IMR-90 (cell line): Measurements from ENCODE around the gene RPAIN.

ENCODE experiments used
- BHLHE40 ChIP-seq: fragments of 150-350 bp; IDR thresholded peaks from 2 replicates; pipeline ENCODE4 v1.6.1; 2016; ENCODE audit warnings: mild to moderate bottlenecking, low read depth, low read length
- CTCF ChIP-seq: conservative IDR thresholded peaks from 2 replicates; pipeline ENCODE4 v1.5.1; 2012; ENCODE audit warnings: mild to moderate bottlenecking, low read depth, low read length, improper control_type of control experiment
- MAFK ChIP-seq: IDR thresholded peaks from 2 replicates; pipeline ENCODE4 v1.6.1; 2012; ENCODE audit warnings: low read depth, low read length, improper control_type of control experiment
- MAZ ChIP-seq: IDR thresholded peaks from 2 replicates; pipeline ENCODE4 v1.6.1; 2012; ENCODE audit warnings: low read depth, mild to moderate bottlenecking, low read length, improper control_type of control experiment, moderate library complexity, borderline replicate concordance
- MXI1 ChIP-seq: IDR thresholded peaks from 2 replicates; pipeline ENCODE4 v1.6.1; 2012; ENCODE audit warnings: low read depth, mild to moderate bottlenecking, low read length, moderate library complexity, borderline replicate concordance
- NFE2L2 ChIP-seq: fragments of 150-350 bp; IDR thresholded peaks from 2 replicates; pipeline ENCODE4 v1.6.1; 2016; ENCODE audit warnings: low read depth, mild to moderate bottlenecking, low read length
- POLR2A ChIP-seq: IDR thresholded peaks from 2 replicates; pipeline ENCODE4 v1.6.1; 2012; ENCODE audit warnings: mild to moderate bottlenecking, low read depth, low read length
- RAD21 ChIP-seq: IDR thresholded peaks from 2 replicates; pipeline ENCODE4 v1.6.1; 2012; ENCODE audit warnings: low read length, improper control_type of control experiment
- SMC3 ChIP-seq: fragments of 150-350 bp; IDR thresholded peaks from 2 replicates; pipeline ENCODE4 v1.6.1; 2016; ENCODE audit warnings: low read depth, mild to moderate bottlenecking, antibody characterized with exemption, low read length, moderate library complexity
- TF ChIP-seq, protein P1 (sequence below): fragments of 150-350 bp; IDR thresholded peaks from 2 replicates; pipeline ENCODE4 v1.6.1; 2016; ENCODE audit warnings: low read depth, mild to moderate bottlenecking, low read length, moderate library complexity, borderline replicate concordance

- TF ChIP-seq CTCF (no peak), RAD21 (no peak), POLR2A (no peak), BHLHE40 (no peak), MAZ (no peak), MAFK (no peak), NFE2L2 (no peak), SMC3 (no peak), MXI1 (no peak)
- TF ChIP-seq, protein P1, sequence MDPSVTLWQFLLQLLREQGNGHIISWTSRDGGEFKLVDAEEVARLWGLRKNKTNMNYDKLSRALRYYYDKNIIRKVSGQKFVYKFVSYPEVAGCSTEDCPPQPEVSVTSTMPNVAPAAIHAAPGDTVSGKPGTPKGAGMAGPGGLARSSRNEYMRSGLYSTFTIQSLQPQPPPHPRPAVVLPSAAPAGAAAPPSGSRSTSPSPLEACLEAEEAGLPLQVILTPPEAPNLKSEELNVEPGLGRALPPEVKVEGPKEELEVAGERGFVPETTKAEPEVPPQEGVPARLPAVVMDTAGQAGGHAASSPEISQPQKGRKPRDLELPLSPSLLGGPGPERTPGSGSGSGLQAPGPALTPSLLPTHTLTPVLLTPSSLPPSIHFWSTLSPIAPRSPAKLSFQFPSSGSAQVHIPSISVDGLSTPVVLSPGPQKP = no peak
These were observed 24.2 kb downstream of the RPAIN start for GRCh38 chr17:5444209-5444608.
